SK-N-SH treated with all-trans-retinoic acid at 6 μM for 48 hours (cell line): ENCODE results near the gene ADK.

ENCODE experiments used
- BACH2 ChIP-seq: fragments of 250-450 bp; sonication (Bioruptor Pico); IDR thresholded peaks from 2 replicates; pipeline ENCODE4 v1.9.0; 2021; ENCODE audit warnings: mild to moderate bottlenecking, borderline replicate concordance
- ESRRG ChIP-seq: fragments of 250-450 bp; sonication (Bioruptor Pico); IDR thresholded peaks from 2 replicates; pipeline ENCODE4 v1.6.1; 2021; ENCODE audit warnings: mild to moderate bottlenecking
- OSR1 ChIP-seq: fragments of 250-450 bp; sonication (Bioruptor Pico); IDR thresholded peaks from 2 replicates; pipeline ENCODE4 v1.8.0; 2022; ENCODE audit warnings: moderate library complexity, mild to moderate bottlenecking, inconsistent platforms
- RARB ChIP-seq: fragments of 250-450 bp; sonication (Bioruptor Pico); IDR thresholded peaks from 2 replicates; pipeline ENCODE4 v1.8.0; 2021; ENCODE audit warnings: mild to moderate bottlenecking, moderate library complexity
- ZNF70 ChIP-seq: fragments of 450-650 bp; formaldehyde crosslinking; IDR thresholded peaks from 2 replicates; pipeline ENCODE4 v1.5.0; 2020; ENCODE audit warnings: mild to moderate bottlenecking, moderate library complexity

GRCh38 chr10:74388801-74389200 lies 237.8 kb downstream of the ADK start:
- no peak for TF ChIP-seq ZNF70 (CRISPR knock-in tag)
- TF ChIP-seq OSR1 (CRISPR knock-in tag): no peak
- no peak for TF ChIP-seq RARB (CRISPR knock-in tag)
- no peak for TF ChIP-seq BACH2
- no peak for TF ChIP-seq ESRRG (CRISPR knock-in tag)
